ENCODE results near the gene C12orf56. TPM values are rescaled to one million over a fixed set of nuclear protein-coding genes. Genes with fewer than 3 reads are reported as not detected.
"Not testable (repeated sequence)": the region's sequence is repeated elsewhere in the genome, so short reads cannot be mapped to it uniquely, and the experiment has no call there.

Gene C12orf56
- total and polyA plus RNA-seq, 3 donors from 2014 or later, result 4.2 to 21.8 (median 13.1) TPM

GRCh38 chr12:64351265-64351664, 39.3 kb downstream of the C12orf56 start:
- no peak for TF ChIP-seq POLR2A (IDR thresholded peaks at IDR 0.05)
- no peak for TF ChIP-seq CTCF (IDR thresholded peaks at IDR 0.05)
- no peak for DNase-seq
- WGBS, 2 donors, result 89 to 90% methylated on average over 5 of the region's 5 CpGs
- no peaks in the 10 kb centered on the region for H3K27me3 ChIP-seq
- H3K36me3 ChIP-seq (ENCODE audit: low read depth, missing control alignments), result no peaks in the 10 kb centered on the region
- no peak overlapping the region for H3K27ac ChIP-seq
- H3K4me1 ChIP-seq, result no peaks in the 10 kb centered on the region
- intact Hi-C loops (cut with DNase I; ENCODE audit: low total_unique reads), result no loop called here
- H3K9me3 ChIP-seq, result no peaks in the 10 kb centered on the region
- no peak overlapping the region for H3K4me3 ChIP-seq

- Histone ChIP-seq H3K9me3 (no peaks in the 10 kb centered on the region), H3K4me3 (no peak overlapping the region), H3K27ac (no peak overlapping the region), H3K27me3 (no peaks in the 10 kb centered on the region), H3K36me3 (ENCODE audit: low read depth, missing control alignments) (no peaks in the 10 kb centered on the region), H3K4me1 (no peaks in the 10 kb centered on the region)
- 82 to 98% methylated on average over 2 of the region's 2 CpGs for WGBS, 2 donors
- no peak for TF ChIP-seq POLR2A (IDR thresholded peaks at IDR 0.05)
- no peak for TF ChIP-seq CTCF (IDR thresholded peaks at IDR 0.05)
- no peak for DNase-seq
- intact Hi-C loops (cut with DNase I; ENCODE audit: low total_unique reads), result no loop called here
Observed at GRCh38 chr12:64347630-64348029, 42.9 kb downstream of the C12orf56 start.

GRCh38 chr12:64344631-64345030, 45.9 kb downstream of the C12orf56 start:
- intact Hi-C loops (cut with DNase I; ENCODE audit: low total_unique reads); H3K27ac ChIP-seq; H3K9me3 ChIP-seq; H3K4me3 ChIP-seq; H3K36me3 ChIP-seq (ENCODE audit: low read depth, missing control alignments); H3K4me1 ChIP-seq; H3K27me3 ChIP-seq; DNase-seq: not testable (repeated sequence)
- 89 to 92% methylated on average over 4 of the region's 4 CpGs for WGBS, 2 donors

- intact Hi-C loops (cut with DNase I; ENCODE audit: low total_unique reads); H3K4me3 ChIP-seq; H3K9me3 ChIP-seq: not testable (repeated sequence)
Observed at GRCh38 chr12:64340546-64340945, 50.0 kb downstream of the C12orf56 start.

GRCh38 chr12:64335886-64336466, 54.6 kb downstream of the C12orf56 start:
- 87 to 92% methylated on average over 4 of the region's 4 CpGs for WGBS, 2 donors
- no peak for DNase-seq
- no peak overlapping the region for H3K4me3 ChIP-seq

More at GRCh38 chr12:64340546-64340945, 50.0 kb downstream of the C12orf56 start:
- not testable (repeated sequence) for H3K27ac ChIP-seq; DNase-seq; H3K4me1 ChIP-seq; H3K36me3 ChIP-seq (ENCODE audit: low read depth, missing control alignments); H3K27me3 ChIP-seq
- WGBS, 2 donors, result 88 to 92% methylated on average over 2 of the region's 2 CpGs

More at GRCh38 chr12:64335886-64336466, 54.6 kb downstream of the C12orf56 start:
- TF ChIP-seq CTCF (IDR thresholded peaks at IDR 0.05) (no peak), POLR2A (IDR thresholded peaks at IDR 0.05) (no peak)
- H3K4me1 ChIP-seq, result no peaks in the 10 kb centered on the region
- H3K27me3 ChIP-seq, result no peaks in the 10 kb centered on the region
- no peaks in the 10 kb centered on the region for H3K36me3 ChIP-seq (ENCODE audit: low read depth, missing control alignments)
- H3K9me3 ChIP-seq, result no peaks in the 10 kb centered on the region
- intact Hi-C loops (cut with DNase I; ENCODE audit: low total_unique reads), result no loop called here
- no peak overlapping the region for H3K27ac ChIP-seq
